Spleen (tissue), 11 donors: ENCODE data around the gene IFNGR1. TPM values are rescaled to one million over a fixed set of nuclear protein-coding genes. Genes with fewer than 3 reads are reported as not detected.

Source experiments
- DNase-seq: peaks from one replicate; pipeline ENCODE4 v3.0.0-alpha.2; 2020
- H3K27ac ChIP-seq, 8 donors: fragments of 200-600 bp; sonication (generic) in 7 of 8; 1 replicate in 4 of 8; 2 replicates in 4 of 8; pipeline versions ENCODE4 v1.5.0 to v1.8.0; 2016 to 2021; ENCODE audit warnings: inconsistent platforms in 4 of 8, mild to moderate bottlenecking in 4 of 8, moderate library complexity in 1 of 8
- H3K27me3 ChIP-seq, 7 donors: fragments of 200-600 bp; sonication (generic) in 6 of 7; replicated peaks in 1 of 7; 1 replicate in 4 of 7; 2 replicates in 3 of 7; pipeline versions ENCODE4 v1.5.0 to v1.8.0; 2016 to 2021; ENCODE audit warnings: inconsistent platforms in 3 of 7, mild to moderate bottlenecking in 1 of 7
- H3K36me3 ChIP-seq, 6 donors: fragments of 200-600 bp; sonication (generic) in 5 of 6; 1 replicate in 4 of 6; 2 replicates in 2 of 6; pipeline versions ENCODE4 v1.5.0 to v1.8.0; 2016 to 2021; ENCODE audit warnings: inconsistent platforms in 2 of 6
- H3K4me1 ChIP-seq, 6 donors: fragments of 200-600 bp; sonication (generic) in 5 of 6; 1 replicate in 3 of 6; 2 replicates in 3 of 6; pipeline versions ENCODE4 v1.5.0 to v1.8.0; 2016 to 2021; ENCODE audit warnings: inconsistent platforms in 3 of 6
- H3K4me3 ChIP-seq, 8 donors: fragments of 200-600 bp; sonication (generic) in 7 of 8; 1 replicate in 4 of 8; 2 replicates in 4 of 8; pipeline versions ENCODE4 v1.5.0 to v1.8.0; 2016 to 2021; ENCODE audit warnings: inconsistent platforms in 4 of 8, mild to moderate bottlenecking in 4 of 8, moderate library complexity in 2 of 8
- H3K9me3 ChIP-seq, 8 donors: fragments of 200-600 bp; sonication (generic) in 7 of 8; 1 replicate in 4 of 8; 2 replicates in 4 of 8; pipeline versions ENCODE4 v1.5.0 to v1.8.0; 2016 to 2021; ENCODE audit warnings: inconsistent platforms in 4 of 8
- POLR2A ChIP-seq, 3 donors: fragments of 450-650 bp; IDR thresholded peaks; one replicate each; pipeline ENCODE4 v1.5.1; 2017; ENCODE audit warnings: antibody characterized with exemption in 3 of 3, mild to moderate bottlenecking in 1 of 3
- POLR2AphosphoS5 ChIP-seq, 3 donors: sonication (generic); formaldehyde crosslinking; IDR thresholded peaks; one replicate each; pipeline ENCODE4 v1.5.1; 2017; ENCODE audit warnings: antibody characterized with exemption in 3 of 3
- WGBS, 5 donors: extraction: QIAGEN DNeasy Blood & Tissue Kit in 3 of 5; methylation state at CpG; one replicate each; pipeline versions ENCODE4 v1.1.5 to v1.1.7; 2013 to 2018; 5-methylcytosine and 5-hydroxymethylcytosine counted together
- intact Hi-C: fragments of 100-400 bp; cut with DNase I; formaldehyde crosslinking; loops from one replicate; pipeline ENCODE4 v1.15.0; 2023; ENCODE audit warnings: low total_unique reads
- polyA plus RNA-seq, 3 donors: library from polyadenylated mRNA; stranded (reverse); fragments of 200-250 nt; gene quantifications; one replicate each; pipeline ENCODE4 v1.2.1, GENCODE V29; 2013
- total RNA-seq, 7 donors: library from RNA; depleted of rRNA in 3 of 7; stranded (reverse); fragments of >200 nt in 3 of 7; fragmentation: NEBNext Ultra II Directional in 4 of 7; extraction: Animal tissue kit (Norgen Biotek cat#: 25700) in 4 of 7; gene quantifications; one replicate each; pipeline versions ENCODE4 v1.1.0 to v1.2.1, GENCODE V29; 2016 to 2021
- TF ChIP-seq, protein P1 (sequence below), 11 experiments: fragments of 200-600 bp in 7 of 11; fragments of 450-650 bp in 4 of 11; sonication (generic) in 4 of 11; IDR thresholded peaks in 8 of 11; conservative IDR thresholded peaks in 3 of 11; 1 replicate in 7 of 11; 2 replicates in 4 of 11; pipeline versions ENCODE4 v1.4.0 to v1.8.0; 2016 to 2021; ENCODE audit warnings: antibody characterized with exemption in 11 of 11, inconsistent platforms in 4 of 11, mild to moderate bottlenecking in 1 of 11
- donor health status: healthy with polysubstance abuse.
- donor health status: DM: no; HTN: no; CAD: no; lungs with moderate emphysema.
- donor health status: DM: no; HTN: no; CAD: no.
- donor health status: Bipolar disorder and iron deficiency.
- donor health status: healthy.
- donor health status: DM: no; HTN: no; CAD: no.
- donor health status: DM: yes; HTN: yes; CAD: no.

IFNGR1 gene
- total and polyA plus RNA-seq, 10 donors, result 119 to 291 (median 183) TPM

DNA sequence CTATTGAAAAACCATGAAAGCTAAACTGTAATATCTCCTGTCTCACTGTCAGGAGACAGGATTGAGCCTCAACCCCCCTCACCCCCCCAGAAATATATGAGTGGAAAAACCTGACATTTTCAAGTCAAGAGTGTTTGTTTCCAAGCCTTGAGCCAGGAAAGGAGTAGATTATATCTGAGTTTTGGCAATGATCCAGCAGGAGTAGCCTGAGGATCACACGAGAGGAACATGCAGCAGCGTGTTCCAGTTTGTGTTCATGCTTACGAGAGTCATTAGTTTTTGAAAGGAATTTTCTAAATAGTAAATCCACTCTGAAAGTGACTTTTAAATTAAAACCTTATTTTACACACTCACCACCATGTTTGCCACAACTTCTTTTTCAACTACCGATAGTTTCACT lies 61.6 kb downstream of the IFNGR1 start:
- WGBS, 5 donors, result 62 to 79% (median 74%) methylated on average over 4 of the region's 4 CpGs
- Histone ChIP-seq H3K4me3 (no peak overlapping the region), H3K36me3 (no peaks in the 10 kb centered on the region), H3K9me3 (no peaks in the 10 kb centered on the region), H3K4me1 (peaks cover 7 to 62% (median 21%) of the 10 kb centered on the region in 6 donors), H3K27ac (peak overlapping the region in 1 of 8 donors; percentile 81), H3K27me3 (no peaks in the 10 kb centered on the region)
- intact Hi-C loops, result no loop called here
- no peak for DNase-seq
- no peak for TF ChIP-seq POLR2A (IDR thresholded peaks at IDR 0.05)
- TF ChIP-seq POLR2AphosphoS5 (IDR thresholded peaks at IDR 0.05), result no peak
- TF ChIP-seq, protein P1, sequence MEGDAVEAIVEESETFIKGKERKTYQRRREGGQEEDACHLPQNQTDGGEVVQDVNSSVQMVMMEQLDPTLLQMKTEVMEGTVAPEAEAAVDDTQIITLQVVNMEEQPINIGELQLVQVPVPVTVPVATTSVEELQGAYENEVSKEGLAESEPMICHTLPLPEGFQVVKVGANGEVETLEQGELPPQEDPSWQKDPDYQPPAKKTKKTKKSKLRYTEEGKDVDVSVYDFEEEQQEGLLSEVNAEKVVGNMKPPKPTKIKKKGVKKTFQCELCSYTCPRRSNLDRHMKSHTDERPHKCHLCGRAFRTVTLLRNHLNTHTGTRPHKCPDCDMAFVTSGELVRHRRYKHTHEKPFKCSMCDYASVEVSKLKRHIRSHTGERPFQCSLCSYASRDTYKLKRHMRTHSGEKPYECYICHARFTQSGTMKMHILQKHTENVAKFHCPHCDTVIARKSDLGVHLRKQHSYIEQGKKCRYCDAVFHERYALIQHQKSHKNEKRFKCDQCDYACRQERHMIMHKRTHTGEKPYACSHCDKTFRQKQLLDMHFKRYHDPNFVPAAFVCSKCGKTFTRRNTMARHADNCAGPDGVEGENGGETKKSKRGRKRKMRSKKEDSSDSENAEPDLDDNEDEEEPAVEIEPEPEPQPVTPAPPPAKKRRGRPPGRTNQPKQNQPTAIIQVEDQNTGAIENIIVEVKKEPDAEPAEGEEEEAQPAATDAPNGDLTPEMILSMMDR (IDR thresholded peaks at IDR 0.05 in 8 of 11, conservative IDR thresholded peaks at IDR 0.05 in 3 of 11), result no peak

DNA sequence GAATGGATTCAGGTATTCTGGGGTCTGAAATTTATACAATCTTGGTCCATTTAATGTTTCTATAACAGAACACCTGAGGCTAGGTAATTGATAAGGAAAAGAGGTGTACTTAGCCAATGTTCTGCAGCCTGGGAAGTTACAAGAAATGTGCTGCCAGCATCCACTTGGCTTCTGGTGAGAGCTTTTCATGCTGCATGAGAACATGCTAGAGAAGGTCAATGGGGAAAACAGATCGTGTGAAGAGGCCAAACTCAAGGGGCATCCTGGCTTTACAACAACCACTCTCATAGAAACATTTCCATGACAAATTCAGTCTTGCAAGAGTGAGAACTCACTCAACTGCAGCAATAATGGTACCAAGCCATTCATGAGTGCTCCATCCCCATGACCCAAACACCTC lies 62.5 kb downstream of the IFNGR1 start:
- intact Hi-C loops, result no loop called here

DNA sequence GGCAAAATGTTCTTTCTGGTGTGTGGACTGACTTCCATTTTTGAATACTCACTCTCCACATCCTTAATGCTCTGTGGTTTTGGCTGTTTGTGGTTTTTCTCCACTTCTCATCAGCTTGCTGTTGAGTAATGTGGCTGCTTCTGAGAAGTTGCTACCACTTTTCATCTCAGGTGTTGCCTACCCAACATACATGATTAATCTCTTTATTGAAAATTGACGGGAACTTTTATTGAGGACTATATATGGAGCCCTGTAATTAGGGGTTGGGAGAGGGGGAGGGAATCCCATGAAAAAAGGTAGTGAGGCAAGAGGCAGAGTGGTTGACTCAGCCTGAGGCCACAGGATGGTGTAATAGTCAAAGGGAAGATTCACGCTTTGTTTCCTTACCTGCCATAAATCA lies 63.4 kb downstream of the IFNGR1 start:
- Histone ChIP-seq H3K27ac (peak overlapping the region in 7 of 8 donors; percentile 53 to 82 (median 76)), H3K4me3 (peak overlapping the region in 1 of 8 donors; percentile 13), H3K9me3 (peaks cover 0 to 4% (median 0%) of the 10 kb centered on the region in 8 donors), H3K27me3 (no peaks in the 10 kb centered on the region), H3K4me1 (peaks cover 7 to 46% (median 21%) of the 10 kb centered on the region in 6 donors), H3K36me3 (no peaks in the 10 kb centered on the region)
- intact Hi-C loops, result no loop called here
- TF ChIP-seq POLR2AphosphoS5 (IDR thresholded peaks at IDR 0.05) (peak in 1 of 3 donors; percentile 47), POLR2A (IDR thresholded peaks at IDR 0.05) (no peak)
- no peak for DNase-seq
- WGBS, 5 donors, result 23 to 38% (median 28%) methylated on average over 2 of the region's 2 CpGs

More for the DNA sequence above, 62.5 kb downstream of the IFNGR1 start:
- Histone ChIP-seq H3K27ac (peak overlapping the region in 5 of 8 donors; percentile 53 to 82 (median 76)), H3K4me1 (peaks cover 7 to 52% (median 21%) of the 10 kb centered on the region in 6 donors), H3K36me3 (no peaks in the 10 kb centered on the region), H3K27me3 (no peaks in the 10 kb centered on the region), H3K9me3 (peaks cover 0 to 4% (median 0%) of the 10 kb centered on the region in 8 donors), H3K4me3 (no peak overlapping the region)
- WGBS, 5 donors, result 76 to 95% (median 83%) methylated on average over 1 of the region's 1 CpG
- no peak for DNase-seq
- TF ChIP-seq POLR2A (IDR thresholded peaks at IDR 0.05) (no peak), POLR2AphosphoS5 (IDR thresholded peaks at IDR 0.05) (no peak)
- TF ChIP-seq, protein P1 (IDR thresholded peaks at IDR 0.05 in 8 of 11, conservative IDR thresholded peaks at IDR 0.05 in 3 of 11), result no peak

DNA sequence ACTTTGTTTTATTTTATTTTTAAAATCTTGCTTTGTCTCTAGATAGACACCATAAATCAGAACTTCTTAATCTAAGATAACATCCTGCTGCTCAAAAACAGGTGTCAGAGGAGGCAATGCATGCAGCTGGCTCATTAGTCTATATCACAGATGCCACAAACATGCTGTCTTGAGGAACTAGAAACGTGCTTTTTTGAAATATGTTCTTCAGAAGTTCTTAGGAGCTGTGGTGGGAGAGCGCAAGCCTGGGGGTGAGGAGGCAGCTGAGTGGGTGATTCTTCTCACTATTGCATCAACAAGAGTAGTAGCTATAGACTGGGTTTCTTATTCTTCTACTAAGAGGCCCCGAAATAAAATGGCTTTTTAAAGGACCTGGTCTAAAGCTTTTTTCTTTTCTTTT lies 69.1 kb downstream of the IFNGR1 start:
- Histone ChIP-seq H3K9me3 (peaks cover 0 to 4% (median 0%) of the 10 kb centered on the region in 8 donors), H3K36me3 (no peaks in the 10 kb centered on the region), H3K27ac (peak overlapping the region in 2 of 8 donors; percentile 78 to 83), H3K4me3 (no peak overlapping the region), H3K27me3 (no peaks in the 10 kb centered on the region), H3K4me1 (peaks cover 0 to 37% (median under 1%) of the 10 kb centered on the region in 6 donors)
- WGBS, 5 donors, result 36 to 57% (median 45%) methylated on average over 3 of the region's 3 CpGs
- TF ChIP-seq POLR2AphosphoS5 (IDR thresholded peaks at IDR 0.05) (no peak), POLR2A (IDR thresholded peaks at IDR 0.05) (no peak)
- TF ChIP-seq, protein P1 (IDR thresholded peaks at IDR 0.05 in 8 of 11, conservative IDR thresholded peaks at IDR 0.05 in 3 of 11), result no peak
- no peak for DNase-seq
- intact Hi-C loops, result no loop called here
